HG03064 (cell line): ENCODE results near the gene HP1BP3.

ENCODE experiments used
- ATAC-seq: cut with Tn5 transposase; IDR thresholded peaks from one replicate; pipeline ENCODE4 v1.9.1; 2021; ENCODE audit warnings: low read depth; ENCODE audit not compliant: unreplicated experiment

The HP1BP3 gene

GRCh38 chr1:20770314-20771087, 16.6 kb downstream of the HP1BP3 start:
- no peak for ATAC-seq

- ATAC-seq, result no peak
Observed at GRCh38 chr1:20767271-20767670, 19.8 kb downstream of the HP1BP3 start.

GRCh38 chr1:20763417-20763816, 23.7 kb downstream of the HP1BP3 start:
- no peak for ATAC-seq

GRCh38 chr1:20760322-20760721, 26.8 kb downstream of the HP1BP3 start:
- no peak for ATAC-seq

- no peak for ATAC-seq
Observed at GRCh38 chr1:20753589-20753988, 33.5 kb downstream of the HP1BP3 start.

GRCh38 chr1:20751462-20751990, 35.6 kb downstream of the HP1BP3 start:
- ATAC-seq, result no peak

- ATAC-seq, result no peak
Observed at GRCh38 chr1:20742671-20743070, 44.4 kb downstream of the HP1BP3 start.

GRCh38 chr1:20740781-20741180, 46.3 kb downstream of the HP1BP3 start:
- no peak for ATAC-seq

GRCh38 chr1:20739225-20739624, 47.9 kb downstream of the HP1BP3 start:
- no peak for ATAC-seq

GRCh38 chr1:20735581-20736111, 51.5 kb downstream of the HP1BP3 start:
- ATAC-seq, result no peak

GRCh38 chr1:20733360-20733975, 53.6 kb downstream of the HP1BP3 start:
- ATAC-seq, result no peak

- ATAC-seq, result peak; percentile 40
Observed at GRCh38 chr1:20732588-20733359, 54.3 kb downstream of the HP1BP3 start, which contains the start of gene SH2D5. TSS of gene SH2D5 (minus strand) at chr1:20732703. CDS start at chr1:20728044, 4,659 bp downstream.

GRCh38 chr1:20732071-20732587, 55.0 kb downstream of the HP1BP3 start:
- ATAC-seq, result no peak

GRCh38 chr1:20731057-20731991, 55.8 kb downstream of the HP1BP3 start:
- ATAC-seq, result no peak

- no peak for ATAC-seq
Observed at GRCh38 chr1:20730690-20731056, 56.4 kb downstream of the HP1BP3 start.

GRCh38 chr1:20729990-20730689, 57.0 kb downstream of the HP1BP3 start:
- no peak for ATAC-seq

GRCh38 chr1:20729155-20729931, 57.8 kb downstream of the HP1BP3 start:
- ATAC-seq, result no peak
